ENCODE data around the gene SULF2.
A peak's percentile ranks its signal among the peaks of the same experiment; 100 is the strongest.
"Not testable (repeated sequence)": the region's sequence is repeated elsewhere in the genome, so short reads cannot be mapped to it uniquely, and the experiment has no call there.

The SULF2 gene

DNA sequence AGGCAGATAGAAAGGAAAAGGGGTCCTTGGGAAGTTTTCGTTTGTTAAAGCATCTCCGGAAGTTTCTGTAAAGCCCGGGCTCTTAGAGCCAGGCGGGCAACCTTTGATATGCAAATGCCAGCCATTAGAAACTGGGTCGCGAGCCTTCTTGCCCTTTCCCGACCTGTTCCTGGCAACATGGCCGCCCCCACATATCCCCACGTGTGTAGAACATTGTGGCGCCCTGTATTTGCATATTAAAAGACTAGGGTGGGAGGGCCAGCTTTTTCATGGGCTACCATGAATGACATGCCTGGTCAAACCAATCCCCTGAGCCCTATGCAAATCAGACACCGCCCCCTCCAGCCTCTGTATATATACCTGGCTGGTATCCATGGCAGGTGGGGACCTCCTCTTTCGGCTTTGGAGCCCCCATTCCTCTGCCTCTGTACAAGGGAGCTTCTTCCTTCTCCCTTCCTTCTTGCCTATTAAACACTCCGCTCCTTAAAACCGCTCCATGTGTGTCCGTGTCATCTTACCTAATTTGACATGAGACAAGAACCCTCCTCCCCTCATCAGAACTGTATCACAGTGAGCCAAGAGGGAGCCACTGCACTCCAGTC lies 19.0 kb upstream of the SULF2 start:
- not testable (repeated sequence) for DNase-seq

- no peak for DNase-seq
Measured at GRCh38 chr20:47802975-47803374, 17.7 kb upstream of the SULF2 start.

- no peak for DNase-seq
Measured at GRCh38 chr20:47802226-47802920, 17.1 kb upstream of the SULF2 start.

- no peak for DNase-seq
Measured at GRCh38 chr20:47801759-47802158, 16.5 kb upstream of the SULF2 start.

- no peak for DNase-seq
Measured at GRCh38 chr20:47801079-47801478, 15.8 kb upstream of the SULF2 start.

DNA sequence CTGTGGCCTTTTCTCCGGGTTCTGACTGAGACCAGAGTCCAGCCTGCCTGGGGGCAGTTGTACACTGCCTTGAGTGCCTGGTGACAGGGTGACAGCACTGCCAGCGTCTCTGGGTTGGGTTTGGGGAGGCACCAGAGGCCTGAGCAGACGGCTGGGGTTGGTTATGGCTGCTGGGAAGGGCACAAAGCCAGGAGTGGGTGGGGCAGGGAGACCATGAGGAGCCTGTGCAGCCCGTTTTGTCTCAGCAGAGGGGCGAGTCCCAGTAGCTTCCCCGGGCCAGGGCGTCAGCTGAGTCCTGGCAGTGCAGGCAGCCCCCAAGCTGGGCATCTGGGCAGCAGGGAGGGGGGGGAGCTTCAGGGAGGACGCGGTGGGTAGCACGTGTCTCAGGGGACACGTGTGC lies 15.3 kb upstream of the SULF2 start:
- no peak for DNase-seq

DNA sequence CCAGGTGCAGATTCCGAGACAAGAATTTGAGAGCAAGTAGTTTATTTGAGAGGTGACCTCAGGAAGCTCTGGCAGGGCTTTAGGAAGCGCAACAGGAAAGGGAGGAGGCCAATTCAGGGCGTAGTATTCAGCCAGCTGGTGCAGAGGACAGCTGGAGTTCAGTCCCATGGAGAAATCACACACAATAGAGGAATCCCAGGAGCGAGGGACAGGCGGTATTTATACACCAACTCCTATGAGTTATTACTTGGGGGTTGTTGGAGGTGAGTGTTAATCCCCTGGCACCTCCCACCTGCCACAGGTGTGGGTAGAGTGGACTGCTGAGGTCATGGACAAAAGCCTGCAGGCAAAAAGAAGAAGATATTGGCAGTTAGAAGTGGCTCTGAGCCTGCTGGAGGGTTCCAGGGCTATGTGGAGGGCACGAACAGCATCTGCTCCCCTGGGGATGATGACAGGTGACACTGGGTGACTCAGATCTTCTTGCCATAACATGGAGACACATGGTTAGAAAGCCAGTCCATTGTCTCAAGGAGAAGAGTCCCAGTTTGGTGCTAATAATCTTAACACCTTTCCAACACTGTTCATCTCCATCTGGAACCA lies 13.9 kb upstream of the SULF2 start:
- peak; percentile 51 for DNase-seq

- DNase-seq = no peak
Measured at GRCh38 chr20:47796971-47797370, 11.7 kb upstream of the SULF2 start.

- DNase-seq = no peak
Measured at GRCh38 chr20:47795214-47795907, 10.1 kb upstream of the SULF2 start.

- DNase-seq = not testable (repeated sequence)
Measured at GRCh38 chr20:47794264-47794663, 9.0 kb upstream of the SULF2 start.

DNA sequence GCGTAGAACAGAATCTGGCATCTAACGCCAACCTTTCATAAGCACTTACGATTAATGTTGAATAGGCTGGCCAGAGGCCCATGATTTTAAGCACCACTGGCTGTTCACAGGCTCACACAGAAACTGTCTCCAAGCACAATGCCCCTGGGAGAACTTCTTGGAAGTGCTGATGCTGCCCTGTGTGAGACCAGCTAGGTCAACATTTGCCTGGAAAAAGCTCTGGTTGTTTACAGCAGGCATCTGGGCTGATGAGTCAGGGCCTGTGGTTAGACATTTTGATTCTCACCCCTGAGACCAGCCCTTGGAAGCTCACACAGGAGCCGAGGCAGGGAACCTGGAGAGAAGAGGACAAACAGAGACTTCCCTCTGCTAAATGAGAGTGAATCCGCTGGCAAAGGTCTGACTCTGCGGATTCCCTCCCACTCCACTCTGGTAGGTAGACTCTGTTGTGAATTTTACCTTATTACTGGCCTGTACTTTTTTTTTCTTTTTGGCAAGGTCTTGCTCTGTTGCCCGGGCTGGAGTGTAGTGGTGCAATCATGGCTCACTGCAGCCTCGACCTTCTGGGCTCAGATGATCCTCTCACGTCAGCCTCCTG lies 6.8 kb upstream of the SULF2 start:
- DNase-seq = peak; percentile 61

DNA sequence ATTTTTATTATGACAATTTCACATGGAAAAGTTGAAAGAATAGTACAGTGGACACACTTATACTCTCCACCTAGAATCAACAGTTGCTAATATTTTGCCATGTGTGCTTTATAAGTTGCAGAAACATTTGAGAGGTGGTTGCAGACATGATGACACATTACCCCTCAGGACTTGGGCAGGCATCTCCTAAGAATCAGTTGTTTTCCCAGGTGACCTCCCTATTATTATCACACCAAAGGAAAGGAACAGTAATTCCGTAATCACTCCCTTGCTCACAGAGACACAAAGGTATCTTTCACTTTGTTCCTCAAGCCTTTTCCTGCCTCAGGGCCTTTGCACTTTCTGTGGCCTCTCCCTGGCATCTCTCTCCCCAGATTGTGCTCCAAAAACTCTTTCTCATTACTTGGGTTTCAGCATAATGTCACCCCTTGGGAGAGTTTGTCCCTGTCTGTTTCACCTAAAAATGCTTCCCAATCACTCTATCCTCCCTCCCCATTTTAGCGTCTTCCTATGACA lies 5.9 kb upstream of the SULF2 start:
- no peak for DNase-seq

GRCh38 chr20:47790580-47790965 lies 5.3 kb upstream of the SULF2 start:
- DNase-seq = no peak

DNA sequence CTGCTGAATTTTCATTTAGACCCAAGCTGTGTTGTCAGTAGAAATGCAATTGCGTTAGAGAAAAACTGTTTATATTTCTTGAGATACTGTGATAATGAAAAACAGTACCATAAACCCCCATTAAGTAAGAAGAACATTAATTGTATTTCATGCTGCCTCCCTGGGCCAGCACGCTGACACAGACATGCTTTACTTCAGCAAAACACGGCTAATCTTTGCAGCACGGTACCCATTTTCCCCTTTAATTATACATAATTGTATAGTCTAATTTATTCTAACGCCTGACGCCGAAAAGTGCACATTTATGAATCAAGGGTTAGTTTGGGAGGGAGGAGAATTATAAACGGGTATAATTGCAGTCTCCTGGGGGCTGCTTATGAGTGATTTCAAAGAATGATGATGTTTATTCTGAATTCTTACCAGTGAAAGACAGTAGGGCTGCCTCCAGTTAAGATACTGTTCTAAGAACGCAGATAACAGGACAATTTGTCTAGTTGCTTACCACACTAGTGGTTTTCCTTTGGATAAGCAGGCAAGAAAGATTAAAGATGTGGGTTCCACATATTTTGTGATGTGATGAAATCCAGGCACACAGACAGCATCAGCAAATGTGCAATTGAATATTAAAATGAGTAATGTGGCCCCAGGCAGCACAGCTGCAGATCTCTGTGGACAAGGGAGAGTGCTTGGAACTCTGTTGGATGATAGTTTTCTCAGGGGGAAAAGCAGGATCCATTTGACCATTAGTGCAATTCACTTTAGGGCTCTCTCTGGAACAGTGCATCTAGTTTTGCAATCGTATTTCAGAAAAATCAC lies 4.7 kb upstream of the SULF2 start:
- no peak for DNase-seq

DNA sequence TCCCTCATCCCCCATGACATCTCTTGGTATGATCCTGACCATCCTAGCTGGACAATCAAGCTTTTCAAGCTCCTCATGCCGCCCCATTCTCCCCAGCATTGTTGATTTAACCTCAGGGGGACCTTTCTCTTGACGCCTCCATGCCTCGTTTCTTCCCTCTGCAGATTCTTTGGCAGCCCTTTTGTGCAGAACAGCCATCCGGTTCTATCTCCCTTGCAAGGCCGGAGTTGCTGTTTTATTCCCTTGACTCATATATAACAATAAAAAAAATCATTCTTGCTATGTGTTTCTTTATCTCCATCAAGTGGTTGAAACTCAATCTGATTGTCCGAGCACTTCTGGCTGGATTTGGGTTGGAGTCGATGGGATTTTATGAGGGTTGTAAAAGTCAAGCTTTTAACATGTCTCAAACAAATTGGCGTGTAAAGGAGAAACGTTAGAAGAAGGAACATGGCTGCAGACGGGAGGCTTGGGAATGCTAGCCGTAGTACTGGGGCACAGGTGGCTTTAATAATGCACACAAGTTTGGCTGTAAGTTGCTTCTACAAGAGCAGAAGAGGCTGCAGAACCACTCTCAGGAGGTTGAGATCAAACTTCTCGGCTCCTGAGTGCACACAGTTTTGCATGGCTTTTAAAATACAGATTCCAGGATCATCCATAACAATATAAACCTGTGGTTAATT lies 3.9 kb upstream of the SULF2 start:
- no peak for DNase-seq

DNA sequence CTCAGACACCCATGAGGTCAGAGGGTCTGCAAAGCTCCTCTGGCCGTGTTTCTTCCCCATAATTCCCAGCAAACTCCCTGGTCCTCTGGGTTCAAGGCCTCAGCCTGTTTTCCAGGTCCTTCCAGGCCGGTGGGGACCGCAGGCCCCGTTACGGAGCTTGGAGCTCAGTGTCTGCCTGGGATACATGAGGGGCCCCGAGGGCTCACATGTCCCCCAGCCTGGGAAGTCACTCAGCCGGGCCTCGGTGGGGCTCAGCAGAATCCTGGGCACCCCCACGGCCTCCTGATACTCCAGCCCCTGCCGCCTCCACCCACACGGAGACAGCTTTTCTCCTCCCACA lies 3.4 kb upstream of the SULF2 start:
- no peak for DNase-seq

GRCh38 chr20:47786765-47787107 lies 1.5 kb upstream of the SULF2 start:
- no peak for DNase-seq

DNA sequence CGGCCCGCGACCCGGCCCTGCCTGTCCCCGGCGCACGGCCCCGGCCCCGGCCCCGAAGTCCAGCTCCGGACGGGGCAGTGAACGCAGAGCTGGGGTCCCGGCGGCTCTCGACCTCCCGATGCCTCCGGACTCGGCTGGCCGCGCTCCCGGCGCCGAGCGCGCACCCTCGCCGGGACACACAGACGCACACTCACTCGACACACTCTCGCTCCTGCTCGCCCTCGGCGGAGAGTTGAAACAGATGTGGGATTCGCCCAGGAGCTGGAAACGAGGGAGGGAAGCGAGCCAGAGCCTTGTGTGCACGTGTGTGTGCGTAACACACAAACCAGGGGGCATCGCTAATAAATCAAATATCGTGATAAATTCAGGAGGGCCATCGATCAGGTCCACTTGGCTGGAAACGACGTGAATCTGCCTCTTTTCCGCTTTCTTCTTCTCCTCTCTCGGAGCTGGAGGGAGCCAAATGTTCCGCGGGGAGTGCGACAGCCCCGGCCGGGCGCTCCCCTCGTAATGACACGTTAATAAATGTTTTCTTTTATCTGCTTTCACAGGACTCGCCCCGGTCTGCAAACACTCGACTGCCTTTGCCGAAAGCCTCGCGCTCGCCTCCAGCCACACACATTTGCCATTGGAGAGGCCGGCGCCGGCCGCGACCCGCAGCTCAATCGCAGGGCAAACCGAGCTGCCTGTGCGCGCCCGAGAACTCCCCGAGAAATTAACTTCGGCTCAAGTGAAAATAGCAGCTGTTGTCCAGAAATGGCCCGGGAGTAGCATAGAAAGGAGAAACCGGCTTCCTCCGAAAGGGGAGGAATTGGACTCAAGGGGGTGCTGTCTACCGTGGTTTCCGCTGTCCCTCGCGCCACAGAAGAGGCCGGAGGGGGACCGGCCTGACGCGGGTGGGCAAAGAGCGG lies 828 bp upstream of the SULF2 start:
- peak; percentile 40 for DNase-seq

- peak; percentile 3 for DNase-seq
Measured at GRCh38 chr20:47784599-47785310, 526 bp downstream of the SULF2 start.

All from DMS153 (cell line).